Fibroblast of lung (primary cell): ENCODE results near the gene ABCF3.

Source experiments
- EZH2 ChIP-seq: IDR thresholded peaks from 2 replicates; pipeline ENCODE4 v1.5.1; 2012; ENCODE audit warnings: low read length, control low read depth, mild to moderate bottlenecking; ENCODE audit errors: missing control alignments
- TF ChIP-seq, protein P1 (sequence below), 2 donors: IDR thresholded peaks in 1 of 2; conservative IDR thresholded peaks in 1 of 2; 1 replicate in 1 of 2; 2 replicates in 1 of 2; pipeline ENCODE4 v1.5.1; 2011 to 2012; ENCODE audit warnings: low read length in 2 of 2, control low read depth in 1 of 2, inconsistent platforms in 1 of 2, low read depth in 1 of 2, mild to moderate bottlenecking in 1 of 2

DNA sequence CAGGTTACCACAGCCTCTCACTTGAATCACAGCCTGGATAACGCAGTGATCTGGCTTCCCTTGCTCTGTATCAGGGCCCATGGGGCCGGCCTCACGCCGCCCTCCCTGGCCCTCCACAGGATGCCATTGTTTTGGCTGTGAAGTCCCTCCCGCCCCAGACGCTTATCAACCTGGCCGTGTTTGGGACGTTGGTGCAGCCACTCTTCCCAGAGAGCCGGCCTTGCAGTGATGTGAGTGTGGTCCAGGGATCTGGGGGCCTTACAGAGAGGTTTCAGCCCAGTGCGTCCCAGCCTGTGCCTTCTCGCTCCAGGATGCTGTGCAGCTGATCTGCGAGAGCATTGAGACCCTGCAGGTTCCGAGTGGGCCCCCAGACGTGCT lies 50.0 kb downstream of the ABCF3 start:
- TF ChIP-seq, protein P1, sequence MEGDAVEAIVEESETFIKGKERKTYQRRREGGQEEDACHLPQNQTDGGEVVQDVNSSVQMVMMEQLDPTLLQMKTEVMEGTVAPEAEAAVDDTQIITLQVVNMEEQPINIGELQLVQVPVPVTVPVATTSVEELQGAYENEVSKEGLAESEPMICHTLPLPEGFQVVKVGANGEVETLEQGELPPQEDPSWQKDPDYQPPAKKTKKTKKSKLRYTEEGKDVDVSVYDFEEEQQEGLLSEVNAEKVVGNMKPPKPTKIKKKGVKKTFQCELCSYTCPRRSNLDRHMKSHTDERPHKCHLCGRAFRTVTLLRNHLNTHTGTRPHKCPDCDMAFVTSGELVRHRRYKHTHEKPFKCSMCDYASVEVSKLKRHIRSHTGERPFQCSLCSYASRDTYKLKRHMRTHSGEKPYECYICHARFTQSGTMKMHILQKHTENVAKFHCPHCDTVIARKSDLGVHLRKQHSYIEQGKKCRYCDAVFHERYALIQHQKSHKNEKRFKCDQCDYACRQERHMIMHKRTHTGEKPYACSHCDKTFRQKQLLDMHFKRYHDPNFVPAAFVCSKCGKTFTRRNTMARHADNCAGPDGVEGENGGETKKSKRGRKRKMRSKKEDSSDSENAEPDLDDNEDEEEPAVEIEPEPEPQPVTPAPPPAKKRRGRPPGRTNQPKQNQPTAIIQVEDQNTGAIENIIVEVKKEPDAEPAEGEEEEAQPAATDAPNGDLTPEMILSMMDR (conservative IDR thresholded peaks at IDR 0.05 in 1 of 2, IDR thresholded peaks at IDR 0.05 in 1 of 2; ENCODE audit: low read depth in 1 of 2, low read length in 2 of 2), result no peak
- TF ChIP-seq EZH2, result no peak
